ENCODE measurements around the gene KIAA1217. TPM values are rescaled to one million over a fixed set of nuclear protein-coding genes. Genes with fewer than 3 reads are reported as not detected.

The KIAA1217 gene
- total and polyA plus RNA-seq, 3 donors from 2014 or later = 40.0 to 197 (median 134) TPM

- DNase-seq = no peak
- Histone ChIP-seq H3K4me3 (no peak overlapping the region), H3K9me3 (no peaks in the 10 kb centered on the region), H3K4me1 (peaks cover 24% of the 10 kb centered on the region), H3K36me3 (ENCODE audit: low read depth, missing control alignments) (no peaks in the 10 kb centered on the region), H3K27me3 (no peaks in the 10 kb centered on the region), H3K27ac (peak overlapping the region in 1 of 2 donors; percentile 67)
- 68 to 78% methylated on average over 4 of the region's 4 CpGs for WGBS, 2 donors
- TF ChIP-seq CTCF (IDR thresholded peaks at IDR 0.05) = no peak
- no peak for TF ChIP-seq POLR2A (IDR thresholded peaks at IDR 0.05)
- intact Hi-C loops (cut with DNase I; ENCODE audit: low total_unique reads) = no loop called here
Observed at GRCh38 chr10:24242562-24242961, 33.6 kb downstream of the KIAA1217 start.

- Histone ChIP-seq H3K27me3 (no peaks in the 10 kb centered on the region), H3K27ac (no peak overlapping the region), H3K9me3 (no peaks in the 10 kb centered on the region), H3K4me3 (no peak overlapping the region), H3K4me1 (peaks cover 26% of the 10 kb centered on the region), H3K36me3 (ENCODE audit: low read depth, missing control alignments) (no peaks in the 10 kb centered on the region)
- intact Hi-C loops (cut with DNase I; ENCODE audit: low total_unique reads) = no loop called here
- TF ChIP-seq CTCF (IDR thresholded peaks at IDR 0.05) (no peak), POLR2A (IDR thresholded peaks at IDR 0.05) (no peak)
- DNase-seq = no peak
- 64 to 79% methylated on average over 5 of the region's 5 CpGs for WGBS, 2 donors
Observed at GRCh38 chr10:24246365-24246764, 37.4 kb downstream of the KIAA1217 start.

GRCh38 chr10:24247841-24248240 lies 38.9 kb downstream of the KIAA1217 start:
- Histone ChIP-seq H3K36me3 (ENCODE audit: low read depth, missing control alignments) (no peaks in the 10 kb centered on the region), H3K4me1 (peaks cover 28% of the 10 kb centered on the region), H3K4me3 (no peak overlapping the region), H3K27me3 (no peaks in the 10 kb centered on the region), H3K27ac (no peak overlapping the region), H3K9me3 (no peaks in the 10 kb centered on the region)
- 96 to 100% methylated on average over 1 of the region's 1 CpG for WGBS, 2 donors
- DNase-seq = no peak
- no peak for TF ChIP-seq CTCF (IDR thresholded peaks at IDR 0.05)
- TF ChIP-seq POLR2A (IDR thresholded peaks at IDR 0.05) = no peak
- intact Hi-C loops (cut with DNase I; ENCODE audit: low total_unique reads) = no loop called here

- H3K27ac ChIP-seq = peak overlapping the region in 1 of 2 donors; percentile 4
- no peaks in the 10 kb centered on the region for H3K27me3 ChIP-seq
- intact Hi-C loops (cut with DNase I; ENCODE audit: low total_unique reads) = no loop called here
- no peaks in the 10 kb centered on the region for H3K36me3 ChIP-seq (ENCODE audit: low read depth, missing control alignments)
- TF ChIP-seq POLR2A (IDR thresholded peaks at IDR 0.05) = no peak
- TF ChIP-seq CTCF (IDR thresholded peaks at IDR 0.05) = no peak
- H3K4me3 ChIP-seq = no peak overlapping the region
- peak; percentile 51 for DNase-seq
- peaks cover 28% of the 10 kb centered on the region for H3K4me1 ChIP-seq
- H3K9me3 ChIP-seq = no peaks in the 10 kb centered on the region
- 58 to 64% methylated on average over 9 of the region's 9 CpGs for WGBS, 2 donors
Observed at GRCh38 chr10:24249829-24250415, 41.0 kb downstream of the KIAA1217 start.

GRCh38 chr10:24251547-24251946 lies 42.6 kb downstream of the KIAA1217 start:
- DNase-seq = no peak
- TF ChIP-seq POLR2A (IDR thresholded peaks at IDR 0.05) (no peak), CTCF (IDR thresholded peaks at IDR 0.05) (no peak)
- no peaks in the 10 kb centered on the region for H3K9me3 ChIP-seq
- H3K27ac ChIP-seq = peak overlapping the region in 1 of 2 donors; percentile 63
- peaks cover 44% of the 10 kb centered on the region for H3K4me1 ChIP-seq
- intact Hi-C loops (cut with DNase I; ENCODE audit: low total_unique reads) = no loop called here
- WGBS, 2 donors = 54 to 59% methylated on average over 2 of the region's 2 CpGs
- no peaks in the 10 kb centered on the region for H3K36me3 ChIP-seq (ENCODE audit: low read depth, missing control alignments)
- H3K27me3 ChIP-seq = no peaks in the 10 kb centered on the region
- no peak overlapping the region for H3K4me3 ChIP-seq
